Activated CD4-positive, alpha-beta T cell treated with anti-CD3 and anti-CD28 coated beads, Interleukin-2, amount 50 U/mL, for 48 hours (primary cell): ENCODE results near the gene DNAH9.
"Not testable (repeated sequence)": the region's sequence is repeated elsewhere in the genome, so short reads cannot be mapped to it uniquely, and the experiment has no call there.

Source experiments
- DNase-seq, 2 experiments: peaks; one replicate each; pipeline ENCODE4 v3.0.0-alpha.2; 2020

The DNAH9 gene

DNA sequence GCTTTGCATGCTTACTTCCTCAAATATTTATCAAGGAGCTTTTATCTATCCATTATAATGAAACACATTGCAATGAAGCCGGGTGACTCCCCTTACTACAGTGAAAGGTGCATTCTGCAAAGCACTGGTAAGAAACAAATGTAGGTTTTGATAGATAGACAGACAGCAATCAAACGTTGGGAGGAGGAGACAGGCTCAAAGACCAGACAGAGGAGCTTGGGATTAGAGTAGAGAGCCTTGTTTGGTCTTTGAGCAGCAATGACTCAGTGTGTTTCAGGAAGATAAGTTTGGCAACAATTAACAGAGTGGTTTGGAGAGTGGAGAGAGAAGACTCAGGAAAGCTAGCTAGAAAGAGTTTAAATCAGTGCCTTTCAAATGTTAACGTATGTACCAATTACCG, 330.2 kb downstream of the DNAH9 start:
- no peak for DNase-seq

DNA sequence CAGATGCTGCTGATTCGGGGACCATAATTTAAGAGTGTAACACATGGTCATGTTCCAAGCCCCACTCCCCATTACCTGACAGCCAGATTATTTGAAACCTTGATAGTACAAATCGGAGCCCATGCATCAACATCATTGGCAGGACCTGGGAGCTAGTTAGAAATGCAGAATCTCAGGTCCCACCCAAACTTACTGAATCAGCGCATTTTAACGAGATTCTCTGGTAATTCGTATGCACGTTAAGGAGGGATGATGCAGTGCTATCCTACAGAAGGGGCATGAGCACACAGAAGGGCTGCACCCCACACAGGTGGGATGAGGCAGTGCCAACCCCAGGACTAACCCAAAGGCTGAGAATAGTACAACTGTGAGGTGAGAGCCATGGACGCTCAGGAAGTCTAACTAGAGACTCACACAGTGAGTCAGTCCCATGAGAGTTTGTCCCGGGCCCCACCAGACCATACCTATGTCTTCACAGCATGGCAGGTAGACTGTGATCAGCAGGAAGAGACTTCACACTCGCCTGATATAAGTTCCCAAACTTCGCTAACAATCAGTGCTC, 334.1 kb downstream of the DNAH9 start:
- no peak for DNase-seq

DNA sequence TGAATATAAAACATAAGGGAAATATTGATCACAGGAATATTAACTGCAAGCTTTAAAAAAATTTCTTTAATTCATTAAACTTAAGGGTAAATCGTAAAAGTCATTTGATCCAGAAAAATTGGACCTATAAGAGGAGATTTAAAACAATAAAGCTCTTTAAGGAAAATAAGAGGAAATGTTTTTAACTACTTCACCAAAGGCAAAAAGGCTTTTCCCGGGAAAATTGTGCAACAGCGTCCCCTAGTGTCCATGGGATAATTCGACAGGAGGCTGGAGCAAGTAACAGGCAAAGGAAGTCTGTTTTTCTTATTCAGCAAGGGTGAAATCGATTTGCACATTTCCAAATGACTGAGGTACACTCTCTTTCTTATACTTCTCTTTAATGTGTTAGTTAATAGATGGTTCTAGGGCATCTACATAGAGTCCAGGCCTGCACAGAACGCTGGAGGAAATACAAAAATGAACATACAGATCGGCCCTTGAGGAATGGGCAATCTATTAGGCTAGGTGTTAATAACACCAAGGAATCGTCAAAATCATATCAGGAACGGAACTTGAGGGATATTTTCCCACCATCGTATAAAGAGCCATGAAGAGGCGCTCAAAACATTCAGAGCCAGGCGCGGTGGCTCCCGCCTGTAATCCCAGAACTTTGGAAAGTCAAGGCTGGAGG, 337.6 kb downstream of the DNAH9 start:
- DNase-seq, result peak; percentile 17 to 45

DNA sequence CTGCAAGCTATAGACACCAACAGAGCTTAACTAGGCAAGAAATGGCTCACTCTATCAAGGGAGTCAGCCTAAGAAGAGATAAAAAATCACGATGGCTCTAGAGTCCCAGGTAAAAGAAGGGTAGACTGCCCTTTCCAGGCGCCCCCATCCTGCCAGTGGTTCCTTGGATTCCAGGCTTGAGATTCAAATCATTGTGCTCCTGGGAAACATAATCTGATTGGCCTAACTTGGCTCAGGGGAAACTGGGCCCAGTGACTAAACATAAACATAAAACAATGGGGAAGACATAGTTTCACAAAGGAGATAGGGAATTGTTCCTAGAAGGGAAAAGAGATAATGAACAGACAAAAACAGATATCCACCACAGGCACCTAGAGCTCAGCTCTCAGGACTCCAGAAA, 342.6 kb downstream of the DNAH9 start:
- DNase-seq, result no peak

DNA sequence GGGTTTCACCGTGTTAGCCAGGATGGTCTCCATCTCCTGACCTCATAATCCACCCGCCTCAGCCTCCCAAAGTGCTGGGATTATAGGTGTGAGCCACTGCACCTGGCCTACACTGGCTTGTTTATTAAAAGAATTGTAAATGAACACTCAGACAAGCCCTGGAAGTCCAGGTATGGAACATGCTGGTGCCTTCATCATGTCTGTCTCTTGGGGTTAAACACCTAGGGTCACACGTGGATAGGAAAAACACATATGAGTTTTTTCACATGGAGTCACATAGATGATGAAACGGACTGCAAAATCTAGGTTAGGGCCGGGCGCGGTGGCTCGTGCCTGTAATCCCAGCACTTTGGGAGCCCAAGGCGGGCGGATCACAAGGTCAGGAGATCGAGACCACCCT, 344.8 kb downstream of the DNAH9 start:
- DNase-seq, result not testable (repeated sequence)

DNA sequence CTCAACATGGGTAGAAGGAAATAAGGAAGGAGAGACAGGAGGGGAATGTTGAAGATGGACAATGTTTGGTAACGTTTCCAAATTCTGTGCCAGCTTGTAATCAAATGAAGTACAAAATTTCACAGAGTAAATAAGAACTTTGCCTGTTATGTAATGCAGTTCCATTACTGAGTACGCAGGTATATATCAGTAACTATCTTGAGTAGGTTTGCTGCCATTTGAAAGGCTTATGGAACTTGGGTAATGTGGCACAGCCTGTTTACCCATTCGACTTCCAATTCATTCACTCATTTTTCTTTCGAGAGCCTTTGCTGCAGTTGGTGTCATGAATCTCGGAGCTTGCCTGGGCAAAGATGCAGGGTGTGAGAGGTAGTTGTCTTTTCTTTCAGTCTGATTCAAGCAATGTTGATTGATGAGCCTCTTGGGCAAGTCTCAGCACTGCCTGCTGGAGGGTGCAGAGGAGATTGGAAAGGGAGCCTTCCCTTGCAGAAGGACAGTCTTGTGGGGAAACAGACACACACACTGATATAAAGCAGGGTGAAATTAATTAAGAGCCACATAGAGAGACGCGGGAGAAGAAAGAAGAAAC, 345.6 kb downstream of the DNAH9 start:
- no peak for DNase-seq

DNA sequence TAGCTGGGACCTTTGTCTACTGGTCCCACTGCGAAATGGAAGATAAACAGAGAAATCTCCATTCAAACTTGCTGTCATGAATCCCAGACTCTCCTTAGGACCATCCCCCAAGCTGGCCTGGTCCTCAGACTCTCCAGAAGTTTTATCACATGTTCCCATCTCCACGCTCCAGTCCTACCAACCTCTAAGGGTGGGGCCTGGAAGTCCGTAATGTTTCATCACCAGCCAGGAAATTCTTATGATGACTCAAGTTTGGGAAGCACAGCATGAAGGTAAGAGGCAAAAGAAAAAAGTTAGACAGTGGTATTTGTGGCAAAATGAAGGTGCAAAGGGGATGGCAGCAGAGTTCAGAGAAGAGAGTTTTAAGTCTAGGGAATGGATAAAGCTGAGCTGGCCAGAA, 346.3 kb downstream of the DNAH9 start:
- no peak for DNase-seq

DNA sequence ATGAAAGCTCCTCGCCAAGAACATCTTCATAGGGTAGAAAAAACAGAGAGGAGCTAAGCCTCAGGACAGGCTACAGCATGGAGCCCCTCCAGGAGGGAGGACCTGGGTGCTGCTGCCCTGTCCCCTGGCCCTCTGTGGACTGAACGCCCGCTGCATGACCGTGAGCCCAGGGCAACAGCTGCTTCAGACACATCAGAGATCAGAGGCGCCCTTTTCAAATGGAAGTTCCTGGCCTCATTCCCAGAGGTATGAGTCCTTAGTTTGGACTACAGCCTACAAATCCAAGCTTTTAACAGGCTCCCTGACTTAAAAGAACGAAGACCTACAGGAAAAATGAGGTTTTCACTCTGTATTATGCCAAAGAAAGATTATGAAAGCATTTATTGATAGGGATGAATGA, 350.5 kb downstream of the DNAH9 start:
- DNase-seq, result no peak

DNA sequence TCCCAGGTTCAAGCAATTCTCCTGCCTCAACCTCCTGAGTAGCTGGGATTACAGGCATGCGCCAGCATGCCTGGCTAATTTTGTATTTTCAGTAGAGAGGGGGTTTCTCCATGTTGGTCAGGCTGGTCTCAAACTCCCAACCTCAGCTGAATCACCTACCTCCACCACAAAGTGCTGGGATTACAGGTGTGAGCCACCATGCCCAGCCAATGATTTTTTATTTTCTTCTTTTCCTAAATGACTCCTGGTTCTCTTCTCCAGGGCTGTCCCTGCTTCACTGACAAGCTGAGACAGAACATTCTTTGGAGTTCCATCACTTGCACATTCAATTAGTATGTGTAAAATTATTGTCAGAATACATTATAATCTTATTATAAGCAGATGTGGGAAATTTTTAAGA, 351.3 kb downstream of the DNAH9 start:
- DNase-seq, result not testable (repeated sequence)

DNA sequence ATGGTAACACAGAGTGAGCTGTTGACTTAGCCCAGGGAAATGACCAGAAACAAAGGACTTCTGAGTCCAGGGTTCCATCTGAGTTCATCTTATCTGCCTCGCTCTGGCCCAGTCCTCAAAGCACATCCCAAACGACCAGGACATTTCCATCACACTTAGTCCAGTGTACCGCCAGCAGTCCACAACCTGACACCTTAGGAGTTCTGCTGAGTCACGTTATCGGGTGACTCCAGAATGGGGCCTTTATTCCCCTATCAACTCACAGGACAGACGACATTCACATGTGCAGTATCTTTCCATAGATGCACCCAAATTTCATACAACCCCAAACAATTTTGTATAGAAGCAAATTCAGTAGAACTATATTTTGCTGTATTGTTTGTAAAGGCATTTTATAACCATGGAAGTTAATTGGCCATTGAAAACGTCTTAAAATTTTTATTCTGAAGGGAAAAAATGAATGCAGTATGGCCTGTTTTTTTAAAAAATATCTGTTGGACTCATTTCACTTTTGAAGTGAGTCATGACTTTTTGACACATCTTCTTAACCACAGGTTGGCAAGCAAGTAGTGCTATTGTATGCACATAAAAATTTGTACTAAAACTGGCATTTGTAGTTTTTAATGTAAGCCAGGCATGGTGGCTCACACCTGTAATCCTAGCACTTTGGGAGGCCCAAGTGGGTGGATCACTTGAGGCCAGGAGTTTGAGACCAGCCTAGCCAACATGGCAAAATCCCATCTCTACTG, 352.7 kb downstream of the DNAH9 start:
- DNase-seq, result no peak

DNA sequence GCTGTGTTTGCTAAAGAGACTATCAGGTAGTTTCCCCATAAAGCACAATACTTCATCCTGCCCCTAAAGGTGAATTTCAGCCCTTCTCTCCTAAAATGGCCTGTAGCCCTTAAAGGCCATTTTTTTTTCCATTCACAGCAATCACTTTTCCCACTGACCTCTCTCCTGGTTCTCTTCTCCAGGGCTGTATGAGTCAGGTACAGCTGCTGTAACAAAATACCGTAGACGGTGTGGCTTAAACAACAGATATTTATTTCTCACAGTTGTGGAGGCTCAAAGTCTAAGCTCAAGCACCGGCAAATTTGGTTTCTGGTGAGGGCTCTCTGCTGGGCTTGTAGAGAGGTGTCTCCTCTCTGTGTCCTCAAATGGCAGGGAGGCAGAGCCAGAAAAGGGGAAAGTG, 354.3 kb downstream of the DNAH9 start:
- no peak for DNase-seq

DNA sequence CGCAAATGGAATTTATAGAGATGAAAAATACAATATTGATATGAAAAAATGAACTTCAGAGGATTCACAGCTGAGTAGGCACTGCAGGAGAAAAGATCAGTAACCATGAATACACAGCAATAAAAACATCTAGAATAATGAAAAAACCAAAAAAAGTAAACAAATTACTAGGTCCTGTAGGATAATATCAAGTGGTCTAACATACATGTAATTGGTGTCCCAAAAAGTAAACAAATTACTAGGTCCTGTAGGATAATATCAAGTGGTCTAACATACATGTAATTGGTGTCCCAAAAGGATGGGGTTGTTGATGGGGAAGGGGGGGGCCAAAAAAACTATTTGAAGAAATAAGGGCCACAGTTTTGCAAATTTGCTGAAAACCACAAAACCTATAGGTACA, 355.7 kb downstream of the DNAH9 start:
- no peak for DNase-seq

DNA sequence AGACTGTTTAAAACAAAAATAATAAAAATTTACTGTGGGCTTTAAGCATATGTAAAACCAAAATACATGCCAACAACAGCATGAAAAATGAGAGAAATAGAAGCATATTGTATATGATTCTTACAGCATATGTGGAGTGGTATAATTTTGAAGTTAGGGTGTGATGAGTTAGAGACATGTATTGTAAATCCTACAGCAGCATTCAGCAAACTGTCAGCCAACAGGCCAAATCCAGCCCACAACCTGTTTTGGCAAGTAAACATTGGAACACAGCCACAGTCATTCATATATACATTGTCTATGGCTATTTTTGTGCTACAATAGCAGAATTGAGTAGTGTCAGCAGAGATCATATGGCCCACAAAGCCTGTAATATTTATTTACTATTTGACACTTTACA, 356.7 kb downstream of the DNAH9 start:
- DNase-seq, result no peak

DNA sequence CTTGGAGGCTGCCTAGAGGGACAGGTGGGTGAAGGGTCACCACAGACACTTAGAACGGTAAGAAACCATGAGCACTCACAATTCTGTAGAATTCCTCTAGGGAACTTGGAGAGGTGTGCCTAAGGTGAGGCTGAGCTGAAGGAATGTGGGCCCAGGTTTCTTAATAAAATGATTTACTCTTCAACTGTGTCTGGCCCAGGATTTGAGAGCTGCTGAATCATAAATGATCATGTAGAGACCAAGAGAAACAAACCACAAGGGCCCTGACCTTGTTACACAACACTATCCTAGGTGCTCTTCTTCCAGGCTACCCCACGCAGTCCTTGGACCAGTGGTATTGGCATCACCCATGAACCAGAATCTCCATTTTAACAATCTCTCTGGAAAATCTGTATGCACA, 371.3 kb downstream of the DNAH9 start:
- DNase-seq, result no peak

DNA sequence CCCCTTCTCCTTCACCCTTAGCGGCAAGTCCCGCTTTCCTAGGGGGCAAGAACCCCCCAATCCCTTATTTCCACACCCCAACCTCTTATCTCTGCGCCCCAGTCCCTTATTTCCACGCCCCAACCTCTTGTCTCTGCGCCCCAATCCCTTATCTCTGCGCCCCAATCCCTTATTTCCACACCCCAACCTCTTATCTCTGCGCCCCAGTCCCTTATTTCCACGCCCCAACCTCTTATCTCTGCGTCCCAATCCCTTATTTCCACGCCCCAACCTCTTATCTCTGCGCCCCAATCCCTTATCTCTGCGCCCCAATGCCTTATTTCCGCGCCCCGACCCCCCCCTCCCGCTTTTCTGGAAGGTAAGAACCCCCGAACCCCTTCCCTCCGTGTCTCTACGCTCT, 374.5 kb downstream of the DNAH9 start:
- DNase-seq, result not testable (repeated sequence)

DNA sequence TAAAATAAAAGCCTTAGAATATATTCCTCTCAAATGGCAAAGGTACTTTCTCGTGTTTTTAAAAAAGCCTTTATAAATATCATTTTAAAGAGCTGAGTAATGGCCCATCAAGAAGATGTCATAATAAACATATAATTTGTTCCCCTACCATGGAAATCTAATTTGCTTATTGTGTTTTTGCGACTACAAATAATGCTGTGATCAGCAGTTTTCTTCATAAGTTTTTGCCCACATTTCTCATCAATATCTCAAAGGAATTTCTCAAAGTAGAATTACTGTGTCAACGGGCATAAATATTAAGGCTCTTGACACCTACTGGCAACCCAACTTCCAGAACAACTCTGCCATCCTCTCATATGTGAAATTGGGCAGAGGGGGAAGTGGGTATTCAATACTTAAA, 381.5 kb downstream of the DNAH9 start:
- DNase-seq, result no peak

DNA sequence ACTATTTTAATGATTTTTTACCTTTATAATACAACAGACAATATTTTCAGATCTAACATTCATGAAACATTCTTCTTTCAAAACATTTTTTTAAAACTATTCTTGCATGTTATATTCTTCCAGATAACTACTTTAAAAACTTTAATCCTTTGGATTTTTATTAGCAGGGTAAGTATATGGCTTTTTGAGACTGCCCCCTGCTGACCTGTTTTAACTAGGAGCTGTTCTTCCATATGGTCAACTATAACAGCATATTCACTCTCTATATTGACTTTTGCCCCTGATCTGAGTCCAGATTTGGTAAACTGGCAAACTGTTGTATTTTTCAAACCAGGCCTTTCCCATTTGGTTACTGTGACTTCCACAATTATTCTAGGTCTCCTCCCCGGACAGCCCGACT, 382.5 kb downstream of the DNAH9 start:
- DNase-seq, result no peak

DNA sequence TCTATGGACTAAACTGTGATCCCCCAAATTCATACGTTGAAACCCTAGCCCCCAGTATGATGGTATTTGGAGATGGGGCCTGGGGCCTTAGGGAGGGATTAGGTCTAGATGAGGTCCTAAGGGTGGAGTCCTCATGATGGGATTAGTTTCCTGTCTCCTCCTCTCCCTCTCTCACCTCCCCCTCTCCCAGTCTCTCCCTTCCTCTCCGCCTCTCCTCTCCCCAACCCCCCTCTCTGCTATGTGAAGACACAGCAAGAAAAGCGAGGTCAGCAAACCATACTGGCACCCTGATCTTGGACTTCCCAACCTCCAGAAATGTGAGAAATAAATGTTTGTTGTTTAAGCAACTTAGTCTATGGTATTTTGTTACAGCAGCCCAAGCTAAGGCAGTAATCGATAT, 383.6 kb downstream of the DNAH9 start:
- no peak for DNase-seq

DNA sequence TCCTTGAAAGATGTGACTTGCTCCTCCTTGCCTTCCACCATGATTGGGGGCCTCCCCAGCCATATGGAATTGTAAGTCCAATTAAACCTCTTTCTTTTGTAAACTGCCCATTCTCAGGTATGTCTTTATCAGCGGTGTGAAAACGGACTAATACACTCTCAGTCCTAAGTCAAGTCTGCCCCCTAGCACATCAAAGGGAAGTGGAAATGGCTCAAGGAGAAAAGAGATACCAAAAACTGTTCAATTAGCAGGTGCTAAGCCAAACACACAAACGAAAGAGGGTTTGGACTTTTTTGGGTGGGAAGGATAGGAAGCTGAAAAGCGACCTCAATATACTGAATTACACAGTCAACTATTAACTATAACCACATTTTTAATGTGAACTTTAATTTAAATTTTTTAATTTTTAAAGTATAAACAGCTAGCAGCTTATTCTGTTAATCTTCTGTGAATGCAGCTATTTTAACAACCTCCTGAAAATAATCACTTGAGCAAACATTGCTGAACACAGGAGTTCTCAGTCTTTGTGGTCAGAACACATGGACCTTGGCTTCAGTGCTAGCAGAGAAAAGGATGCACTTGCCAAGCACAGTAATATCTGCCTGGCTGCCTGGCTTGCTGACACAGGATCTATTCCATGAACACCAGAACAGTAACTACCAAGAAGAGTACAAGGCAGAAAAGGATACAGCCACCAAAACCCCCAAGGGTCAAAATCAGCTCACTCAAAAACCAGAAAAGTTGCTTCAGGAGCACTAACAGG, 388.1 kb downstream of the DNAH9 start:
- no peak for DNase-seq

DNA sequence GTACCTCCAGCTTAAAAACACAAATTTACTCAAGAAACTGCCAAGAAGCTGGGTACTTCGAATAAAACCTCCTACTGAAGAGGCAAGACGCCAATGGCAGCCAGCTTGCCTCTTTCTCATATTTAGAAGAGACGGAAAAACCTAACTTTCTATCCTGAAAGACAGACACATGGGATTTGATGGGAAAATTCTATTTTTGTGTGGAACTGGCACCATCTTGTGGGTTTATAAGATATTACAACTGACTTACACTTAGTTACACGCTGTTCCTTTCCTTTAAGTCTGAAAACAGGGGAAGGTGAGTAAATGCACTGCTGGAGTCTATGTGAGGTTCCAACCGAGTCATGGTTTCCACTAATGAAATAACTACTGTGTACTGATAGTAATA, 388.7 kb downstream of the DNAH9 start:
- DNase-seq, result no peak

DNA sequence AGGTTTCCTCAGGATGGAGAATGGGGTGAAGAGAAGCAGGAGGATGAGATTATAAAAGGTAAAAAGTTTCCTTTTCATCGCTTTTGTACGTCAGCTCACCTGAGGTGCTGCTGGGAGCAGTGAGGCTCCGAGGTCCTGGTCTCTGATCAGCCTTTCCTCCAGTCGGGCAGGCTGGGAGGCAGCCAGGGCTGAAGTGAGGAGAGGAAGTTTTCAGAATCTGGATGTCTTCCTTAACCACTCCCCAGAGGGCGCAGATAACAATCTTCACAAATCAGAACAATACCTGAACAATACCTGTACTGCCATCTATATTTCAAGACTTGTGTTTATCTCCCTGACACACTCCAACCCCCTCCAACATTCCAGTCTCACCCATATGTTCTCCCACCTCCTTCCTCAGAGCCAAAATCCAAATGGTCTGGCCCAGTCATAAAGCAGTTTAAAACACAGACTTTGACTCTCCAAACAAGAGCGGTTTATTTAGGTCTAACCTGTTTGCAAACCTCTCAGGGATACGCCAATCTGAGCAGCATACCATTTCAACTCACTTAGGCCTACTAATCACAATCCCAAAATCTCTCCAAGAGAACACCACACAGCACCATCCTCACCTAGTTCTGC, 392.2 kb downstream of the DNAH9 start:
- no peak for DNase-seq

DNA sequence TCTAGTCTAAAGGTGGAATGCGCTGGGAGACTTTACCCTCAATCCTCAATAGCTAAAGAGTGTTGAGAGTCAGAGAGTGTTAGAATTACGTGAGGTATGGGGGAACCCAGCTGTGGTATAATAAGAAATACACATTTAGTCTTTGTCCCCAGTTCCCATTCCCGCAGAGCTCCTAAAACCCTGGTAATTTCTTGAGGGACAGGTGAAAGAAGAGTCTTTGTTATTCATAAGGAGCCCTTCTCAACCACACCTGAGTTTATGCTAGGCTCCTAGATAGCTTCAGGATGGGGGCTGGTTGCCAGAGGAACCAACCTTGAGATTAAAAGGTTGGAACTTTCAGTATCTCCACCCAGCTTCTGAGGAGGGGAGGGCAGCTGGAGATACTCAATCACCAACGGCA, 393.2 kb downstream of the DNAH9 start:
- no peak for DNase-seq

DNA sequence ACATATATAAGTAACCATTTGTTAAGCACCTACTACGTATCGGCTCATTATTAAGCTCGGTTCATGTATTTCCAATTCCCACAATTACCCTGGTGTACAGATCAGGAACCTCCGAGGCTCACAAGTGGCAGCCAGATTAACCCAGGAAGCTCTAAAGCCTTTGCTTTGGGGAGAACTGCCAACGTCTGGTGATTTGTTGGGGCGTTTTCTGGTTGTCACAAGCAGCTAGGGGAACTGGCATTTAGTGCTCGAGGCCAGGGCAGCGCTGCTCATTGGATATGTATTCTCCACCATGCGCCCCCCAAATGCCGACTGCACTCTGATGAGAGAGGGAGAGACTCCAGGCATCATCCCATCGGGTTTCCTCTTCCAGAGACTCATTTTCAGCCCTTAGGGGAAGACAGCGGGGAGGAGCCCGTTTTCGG, 398.5 kb downstream of the DNAH9 start:
- DNase-seq, result no peak
